SK-N-SH treated with all-trans-retinoic acid at 6 μM for 48 hours (cell line): ENCODE results near the gene BOD1.
A peak's percentile ranks its signal among the peaks of the same experiment; 100 is the strongest.

Experiments
- ATAC-seq: fragments of 200-7000 bp; cut with Tn5 transposase; 3 replicates; pipeline ENCODE4 v1.9.1; 2020; ENCODE audit warnings: mild to moderate bottlenecking, moderate library complexity
- ARNTL ChIP-seq: fragments of 450-650 bp; formaldehyde crosslinking; IDR thresholded peaks from 2 replicates; pipeline ENCODE4 v1.5.0; 2020; ENCODE audit warnings: low read depth, mild to moderate bottlenecking, moderate library complexity, borderline replicate concordance
- BACH2 ChIP-seq: fragments of 250-450 bp; sonication (Bioruptor Pico); IDR thresholded peaks from 2 replicates; pipeline ENCODE4 v1.9.0; 2021; ENCODE audit warnings: mild to moderate bottlenecking, borderline replicate concordance
- CREB5 ChIP-seq: fragments of 250-450 bp; sonication (Bioruptor Pico); IDR thresholded peaks from 2 replicates; pipeline ENCODE4 v1.5.1; 2020; ENCODE audit warnings: low read depth, mild to moderate bottlenecking, moderate library complexity
- CSDC2 ChIP-seq: fragments of 250-450 bp; sonication (Bioruptor Pico); IDR thresholded peaks from 2 replicates; pipeline ENCODE4 v1.5.0; 2020; ENCODE audit warnings: mild to moderate bottlenecking, moderate library complexity
- ESRRG ChIP-seq: fragments of 250-450 bp; sonication (Bioruptor Pico); IDR thresholded peaks from 2 replicates; pipeline ENCODE4 v1.6.1; 2021; ENCODE audit warnings: mild to moderate bottlenecking
- GLIS3 ChIP-seq: fragments of 250-450 bp; sonication (Bioruptor Pico); IDR thresholded peaks from 2 replicates; pipeline ENCODE4 v1.5.0; 2020; ENCODE audit warnings: mild to moderate bottlenecking, moderate library complexity
- ISL1 ChIP-seq: fragments of 250-450 bp; sonication (Bioruptor Pico); IDR thresholded peaks from 2 replicates; pipeline ENCODE4 v2.1.2; 2022; ENCODE audit warnings: mild to moderate bottlenecking, moderate library complexity
- OSR1 ChIP-seq: fragments of 250-450 bp; sonication (Bioruptor Pico); IDR thresholded peaks from 2 replicates; pipeline ENCODE4 v1.8.0; 2022; ENCODE audit warnings: moderate library complexity, mild to moderate bottlenecking, inconsistent platforms
- PATZ1 ChIP-seq: fragments of 250-450 bp; sonication (Bioruptor Pico); IDR thresholded peaks from 2 replicates; pipeline ENCODE4 v1.8.0; 2020; ENCODE audit warnings: mild to moderate bottlenecking, moderate library complexity, borderline replicate concordance
- PPARA ChIP-seq: fragments of 250-450 bp; sonication (Bioruptor Pico); IDR thresholded peaks from 2 replicates; pipeline ENCODE4 v1.5.0; 2020; ENCODE audit warnings: mild to moderate bottlenecking, borderline replicate concordance
- RARB ChIP-seq: fragments of 250-450 bp; sonication (Bioruptor Pico); IDR thresholded peaks from 2 replicates; pipeline ENCODE4 v1.8.0; 2021; ENCODE audit warnings: mild to moderate bottlenecking, moderate library complexity
- SNAI2 ChIP-seq: fragments of 250-450 bp; sonication (Bioruptor Pico); IDR thresholded peaks from 2 replicates; pipeline ENCODE4 v1.5.0; 2020; ENCODE audit warnings: mild to moderate bottlenecking, moderate library complexity
- TCF4 ChIP-seq: fragments of 250-450 bp; sonication (Bioruptor Pico); IDR thresholded peaks from 2 replicates; pipeline ENCODE4 v1.8.0; 2021; ENCODE audit warnings: mild to moderate bottlenecking, moderate library complexity, borderline replicate concordance
- TOX ChIP-seq: fragments of 250-450 bp; sonication (Bioruptor Pico); IDR thresholded peaks from 2 replicates; pipeline ENCODE4 v1.8.0; 2021; ENCODE audit warnings: mild to moderate bottlenecking, moderate library complexity, borderline replicate concordance
- ZC3H10 ChIP-seq: fragments of 250-450 bp; sonication (Bioruptor Pico); IDR thresholded peaks from 2 replicates; pipeline ENCODE4 v1.5.1; 2021; ENCODE audit warnings: mild to moderate bottlenecking, moderate library complexity
- ZFP3 ChIP-seq: fragments of 250-450 bp; sonication (Bioruptor Pico); IDR thresholded peaks from 2 replicates; pipeline ENCODE4 v1.5.0; 2020; ENCODE audit warnings: mild to moderate bottlenecking, moderate library complexity
- ZFP30 ChIP-seq: fragments of 450-650 bp; formaldehyde crosslinking; IDR thresholded peaks from 2 replicates; pipeline ENCODE4 v1.5.0; 2022; ENCODE audit warnings: mild to moderate bottlenecking, moderate library complexity
- ZNF565 ChIP-seq: fragments of 450-650 bp; formaldehyde crosslinking; conservative IDR thresholded peaks from 2 replicates; pipeline ENCODE4 v1.5.0; 2020; ENCODE audit warnings: low read depth, mild to moderate bottlenecking, moderate library complexity
- ZNF70 ChIP-seq: fragments of 450-650 bp; formaldehyde crosslinking; IDR thresholded peaks from 2 replicates; pipeline ENCODE4 v1.5.0; 2020; ENCODE audit warnings: mild to moderate bottlenecking, moderate library complexity
- ZNF8 ChIP-seq: fragments of 450-650 bp; formaldehyde crosslinking; IDR thresholded peaks from 2 replicates; pipeline ENCODE4 v1.5.0; 2020; ENCODE audit warnings: mild to moderate bottlenecking, moderate library complexity
- TF ChIP-seq, protein P1 (sequence below): fragments of 250-450 bp; sonication (Bioruptor Pico); IDR thresholded peaks from 2 replicates; pipeline ENCODE4 v1.5.1; 2021; ENCODE audit warnings: mild to moderate bottlenecking, moderate library complexity
- TF ChIP-seq, protein P2 (sequence below): fragments of 250-450 bp; sonication (Bioruptor Pico); IDR thresholded peaks from 2 replicates; pipeline ENCODE4 v1.8.0; 2021; ENCODE audit warnings: low read depth, mild to moderate bottlenecking, moderate library complexity, borderline replicate concordance

Gene BOD1

GRCh38 chr5:173626505-173626820 is 10.0 kb upstream of the BOD1 start:
- no peak for TF ChIP-seq TOX
- no peak for TF ChIP-seq ZFP30
- TF ChIP-seq, protein P1, sequence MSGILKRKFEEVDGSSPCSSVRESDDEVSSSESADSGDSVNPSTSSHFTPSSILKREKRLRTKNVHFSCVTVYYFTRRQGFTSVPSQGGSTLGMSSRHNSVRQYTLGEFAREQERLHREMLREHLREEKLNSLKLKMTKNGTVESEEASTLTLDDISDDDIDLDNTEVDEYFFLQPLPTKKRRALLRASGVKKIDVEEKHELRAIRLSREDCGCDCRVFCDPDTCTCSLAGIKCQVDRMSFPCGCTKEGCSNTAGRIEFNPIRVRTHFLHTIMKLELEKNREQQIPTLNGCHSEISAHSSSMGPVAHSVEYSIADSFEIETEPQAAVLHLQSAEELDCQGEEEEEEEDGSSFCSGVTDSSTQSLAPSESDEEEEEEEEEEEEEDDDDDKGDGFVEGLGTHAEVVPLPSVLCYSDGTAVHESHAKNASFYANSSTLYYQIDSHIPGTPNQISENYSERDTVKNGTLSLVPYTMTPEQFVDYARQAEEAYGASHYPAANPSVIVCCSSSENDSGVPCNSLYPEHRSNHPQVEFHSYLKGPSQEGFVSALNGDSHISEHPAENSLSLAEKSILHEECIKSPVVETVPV (CRISPR knock-in tag): no peak
- TF ChIP-seq CSDC2: no peak
- no peak for TF ChIP-seq ZFP3
- TF ChIP-seq BACH2 (CRISPR knock-in tag): no peak
- TF ChIP-seq ISL1: no peak
- no peak for TF ChIP-seq RARB (CRISPR knock-in tag)
- TF ChIP-seq CREB5: no peak
- TF ChIP-seq OSR1 (CRISPR knock-in tag): no peak
- TF ChIP-seq ZC3H10 (CRISPR knock-in tag): no peak
- TF ChIP-seq PPARA (CRISPR knock-in tag): no peak
- TF ChIP-seq GLIS3 (CRISPR knock-in tag): no peak
- no peak for TF ChIP-seq TCF4 (CRISPR knock-in tag)
- TF ChIP-seq ESRRG (CRISPR knock-in tag): no peak
- no peak for TF ChIP-seq ARNTL (CRISPR knock-in tag)
- TF ChIP-seq, protein P2, sequence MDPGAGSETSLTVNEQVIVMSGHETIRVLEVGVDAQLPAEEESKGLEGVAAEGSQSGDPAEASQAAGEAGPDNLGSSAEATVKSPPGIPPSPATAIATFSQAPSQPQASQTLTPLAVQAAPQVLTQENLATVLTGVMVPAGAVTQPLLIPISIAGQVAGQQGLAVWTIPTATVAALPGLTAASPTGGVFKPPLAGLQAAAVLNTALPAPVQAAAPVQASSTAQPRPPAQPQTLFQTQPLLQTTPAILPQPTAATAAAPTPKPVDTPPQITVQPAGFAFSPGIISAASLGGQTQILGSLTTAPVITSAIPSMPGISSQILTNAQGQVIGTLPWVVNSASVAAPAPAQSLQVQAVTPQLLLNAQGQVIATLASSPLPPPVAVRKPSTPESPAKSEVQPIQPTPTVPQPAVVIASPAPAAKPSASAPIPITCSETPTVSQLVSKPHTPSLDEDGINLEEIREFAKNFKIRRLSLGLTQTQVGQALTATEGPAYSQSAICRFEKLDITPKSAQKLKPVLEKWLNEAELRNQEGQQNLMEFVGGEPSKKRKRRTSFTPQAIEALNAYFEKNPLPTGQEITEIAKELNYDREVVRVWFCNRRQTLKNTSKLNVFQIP (CRISPR knock-in tag): no peak
- no peak for TF ChIP-seq SNAI2 (CRISPR knock-in tag)
- ATAC-seq: no peak

GRCh38 chr5:173625673-173626504 is 9.4 kb upstream of the BOD1 start:
- peak; percentile 24; the same call in 1 of the 3 replicates for ATAC-seq
- TF ChIP-seq BACH2 (CRISPR knock-in tag) (no peak), ZFP30 (no peak), ZNF70 (CRISPR knock-in tag) (no peak), RARB (CRISPR knock-in tag) (no peak), ZC3H10 (CRISPR knock-in tag) (no peak), CSDC2 (no peak), PPARA (CRISPR knock-in tag) (no peak), ARNTL (CRISPR knock-in tag) (no peak), ZNF8 (CRISPR knock-in tag) (no peak), ZFP3 (no peak), ESRRG (CRISPR knock-in tag) (no peak), GLIS3 (CRISPR knock-in tag) (no peak), ISL1 (no peak)
- TF ChIP-seq, protein P2 (CRISPR knock-in tag): no peak
- TF ChIP-seq, all 23 proteins: peak for 0

- no peak for ATAC-seq
- TF ChIP-seq ARNTL (CRISPR knock-in tag): no peak
- no peak for TF ChIP-seq PATZ1 (CRISPR knock-in tag)
- TF ChIP-seq RARB (CRISPR knock-in tag): no peak
- TF ChIP-seq ZNF70 (CRISPR knock-in tag): no peak
- no peak for TF ChIP-seq BACH2 (CRISPR knock-in tag)
- TF ChIP-seq CSDC2: no peak
- no peak for TF ChIP-seq TOX
- TF ChIP-seq ZNF565 (CRISPR knock-in tag): no peak
- no peak for TF ChIP-seq TCF4 (CRISPR knock-in tag)
- no peak for TF ChIP-seq OSR1 (CRISPR knock-in tag)
- no peak for TF ChIP-seq ZFP30
- TF ChIP-seq, protein P2 (CRISPR knock-in tag): no peak
- TF ChIP-seq SNAI2 (CRISPR knock-in tag): no peak
- no peak for TF ChIP-seq ZFP3
- no peak for TF ChIP-seq ZC3H10 (CRISPR knock-in tag)
- TF ChIP-seq, protein P1 (CRISPR knock-in tag): no peak
These were observed 8.8 kb upstream of the BOD1 start for GRCh38 chr5:173625261-173625660.
